IPS-20b (cell line): ENCODE measurements around the gene MAPRE3.

Experiments used
- H3K27ac ChIP-seq: one replicate; pipeline ENCODE4 v1.5.1; 2013; ENCODE audit warnings: low read length
- H3K27me3 ChIP-seq: 2 replicates; pipeline ENCODE4 v1.6.1; 2013; ENCODE audit warnings: mild to moderate bottlenecking, low read length, inconsistent platforms; ENCODE audit not compliant: insufficient read depth
- H3K36me3 ChIP-seq: 2 replicates; pipeline ENCODE4 v1.6.1; 2013; ENCODE audit warnings: low read depth, mild to moderate bottlenecking, inconsistent platforms, low read length, moderate library complexity; ENCODE audit not compliant: insufficient read depth
- H3K4me1 ChIP-seq: 2 replicates; pipeline ENCODE4 v1.6.1; 2013; ENCODE audit warnings: mild to moderate bottlenecking, control low read depth, inconsistent platforms, low read length, moderate library complexity; ENCODE audit not compliant: insufficient read depth
- H3K4me3 ChIP-seq: 2 replicates; pipeline ENCODE4 v1.5.1; 2013; ENCODE audit warnings: mild to moderate bottlenecking, low read length, inconsistent platforms
- H3K9ac ChIP-seq: 2 replicates; pipeline ENCODE4 v1.6.1; 2013; ENCODE audit warnings: low read depth, mild to moderate bottlenecking, inconsistent platforms, low read length, moderate library complexity
- H3K9me3 ChIP-seq: 2 replicates; pipeline ENCODE4 v1.6.1; 2013; ENCODE audit warnings: mild to moderate bottlenecking, low read depth, low read length, inconsistent platforms; ENCODE audit not compliant: insufficient read depth

MAPRE3 gene

DNA sequence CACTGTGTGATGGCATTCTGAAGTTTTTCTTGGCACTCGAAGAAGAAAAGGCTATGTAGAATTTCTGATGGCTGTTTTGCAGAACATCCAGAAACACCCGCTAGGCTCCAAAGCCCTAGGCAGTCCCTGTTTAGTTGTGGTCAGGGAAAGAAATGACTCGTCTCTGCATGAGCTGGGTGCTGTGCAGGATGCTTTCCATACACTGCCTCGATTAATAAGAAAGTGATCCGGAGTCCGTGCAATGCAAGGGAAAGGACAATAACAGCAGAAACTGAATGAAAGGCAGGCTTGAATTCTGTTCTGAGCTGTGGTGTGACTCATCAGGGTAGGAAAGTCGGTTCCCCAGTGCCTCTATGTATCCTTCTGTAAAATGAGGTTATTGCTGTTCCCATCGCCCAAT lies 18.7 kb downstream of the MAPRE3 start:
- Histone ChIP-seq H3K9ac (no peak overlapping the region), H3K4me3 (no peak overlapping the region), H3K4me1 (no peaks in the 10 kb centered on the region), H3K27ac (no peak overlapping the region), H3K27me3 (no peaks in the 10 kb centered on the region), H3K36me3 (no peaks in the 10 kb centered on the region), H3K9me3 (no peaks in the 10 kb centered on the region)

DNA sequence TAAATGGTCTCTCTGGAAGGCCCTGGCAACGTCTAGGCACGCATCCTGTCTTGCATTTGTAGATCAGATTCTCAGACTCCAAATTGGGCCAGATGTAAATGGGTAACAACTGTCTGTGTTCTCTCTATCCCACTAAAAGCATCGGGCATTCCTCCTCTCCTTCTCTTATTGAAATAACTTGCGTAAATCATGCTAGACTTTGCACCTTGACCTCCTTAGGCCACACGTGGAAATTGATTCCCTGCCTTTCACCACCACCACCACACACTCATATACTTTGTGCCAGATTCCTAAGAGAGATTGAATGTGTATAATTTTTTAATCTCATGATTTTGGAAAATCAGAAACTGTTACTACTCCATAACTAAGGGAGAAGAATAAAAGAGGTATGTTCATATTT lies 21.3 kb downstream of the MAPRE3 start:
- no peak overlapping the region for H3K9ac ChIP-seq
- no peaks in the 10 kb centered on the region for H3K4me1 ChIP-seq
- H3K36me3 ChIP-seq, result no peaks in the 10 kb centered on the region
- H3K27ac ChIP-seq, result no peak overlapping the region
- H3K27me3 ChIP-seq, result no peaks in the 10 kb centered on the region
- no peak overlapping the region for H3K4me3 ChIP-seq
- no peaks in the 10 kb centered on the region for H3K9me3 ChIP-seq

DNA sequence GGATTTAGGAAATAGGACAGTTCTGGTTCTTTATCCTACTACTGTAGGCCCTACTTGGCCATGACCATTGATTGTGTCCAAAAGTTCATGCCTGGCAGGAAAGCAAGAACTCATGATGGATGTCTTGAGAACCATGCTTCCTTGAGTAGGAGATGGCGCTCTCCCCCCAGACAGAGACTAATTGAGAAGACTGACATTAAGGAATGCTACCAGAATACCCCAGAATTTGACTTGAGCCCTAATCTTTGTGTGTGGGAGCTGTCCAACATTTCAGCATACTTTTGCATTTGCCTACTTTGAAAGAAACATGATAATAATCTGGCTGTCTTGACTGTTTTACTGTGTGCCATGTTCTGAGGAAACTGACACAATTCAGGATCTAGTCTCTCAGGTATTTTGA lies 23.3 kb downstream of the MAPRE3 start:
- Histone ChIP-seq H3K9me3 (no peaks in the 10 kb centered on the region), H3K27me3 (no peaks in the 10 kb centered on the region), H3K4me1 (no peaks in the 10 kb centered on the region), H3K9ac (no peak overlapping the region), H3K27ac (no peak overlapping the region), H3K4me3 (no peak overlapping the region), H3K36me3 (no peaks in the 10 kb centered on the region)

DNA sequence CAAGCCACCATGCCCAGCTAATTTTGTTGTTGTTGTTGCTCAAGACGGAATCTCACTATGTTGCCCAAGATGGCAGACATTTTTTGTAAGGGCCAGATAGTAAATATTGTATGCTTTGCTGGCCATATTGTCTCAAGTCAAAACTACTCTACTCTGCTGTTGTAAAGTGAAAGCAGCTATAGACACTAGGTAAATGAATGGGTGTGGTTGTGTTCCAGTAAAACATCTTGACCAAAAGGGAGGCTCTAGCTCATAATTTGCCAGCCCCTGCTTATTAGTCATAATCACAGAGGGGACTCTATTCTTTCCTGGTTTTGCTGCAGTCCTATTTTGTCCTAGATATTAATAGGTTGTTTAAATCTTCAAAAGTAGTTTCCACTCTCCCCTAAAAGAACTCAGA lies 24.5 kb downstream of the MAPRE3 start:
- Histone ChIP-seq H3K4me3 (no peak overlapping the region), H3K9me3 (no peaks in the 10 kb centered on the region), H3K36me3 (no peaks in the 10 kb centered on the region), H3K27me3 (no peaks in the 10 kb centered on the region), H3K27ac (no peak overlapping the region), H3K9ac (no peak overlapping the region), H3K4me1 (no peaks in the 10 kb centered on the region)

DNA sequence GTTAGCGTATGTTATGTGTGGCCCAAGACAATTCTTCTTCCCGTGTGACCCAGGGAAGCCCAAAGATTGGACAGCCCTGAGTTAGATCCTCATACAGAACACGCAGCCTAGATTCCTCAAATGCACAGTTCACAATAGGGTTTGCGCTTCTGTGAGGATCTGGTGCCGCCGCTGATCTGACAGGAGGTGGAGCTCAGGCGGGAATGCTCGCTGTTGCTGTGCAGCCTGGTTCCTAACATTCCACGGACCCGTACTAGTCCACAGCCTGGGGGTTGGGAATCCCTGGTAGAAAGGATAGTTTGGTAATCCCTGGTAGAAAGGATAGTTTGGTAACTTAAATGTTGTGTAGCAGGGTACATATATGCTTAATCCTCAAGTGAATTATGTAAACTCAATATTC lies 27.0 kb downstream of the MAPRE3 start:
- no peaks in the 10 kb centered on the region for H3K4me1 ChIP-seq
- H3K27ac ChIP-seq, result no peak overlapping the region
- no peaks in the 10 kb centered on the region for H3K9me3 ChIP-seq
- no peaks in the 10 kb centered on the region for H3K27me3 ChIP-seq
- no peak overlapping the region for H3K4me3 ChIP-seq
- no peaks in the 10 kb centered on the region for H3K36me3 ChIP-seq
- H3K9ac ChIP-seq, result no peak overlapping the region

DNA sequence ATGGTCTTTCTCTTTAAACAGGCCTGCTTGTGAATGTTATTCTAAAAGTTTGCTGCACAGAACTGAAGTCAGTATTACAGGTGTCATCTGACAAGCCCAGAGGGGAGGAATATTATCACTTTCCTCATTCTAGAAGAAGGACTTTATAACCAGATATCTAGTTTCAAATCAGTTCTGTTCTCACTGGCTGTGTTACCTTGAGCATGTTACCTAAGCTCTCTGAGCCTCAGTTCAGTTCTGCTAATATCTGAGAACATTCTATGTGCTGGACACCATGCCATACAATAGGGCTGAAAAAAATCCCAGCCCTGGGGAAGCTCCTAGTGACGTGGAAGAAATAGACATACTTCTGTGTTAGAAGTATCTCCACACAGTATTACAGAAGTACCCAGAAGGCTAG lies 27.9 kb downstream of the MAPRE3 start:
- Histone ChIP-seq H3K27ac (no peak overlapping the region), H3K36me3 (no peaks in the 10 kb centered on the region), H3K27me3 (no peaks in the 10 kb centered on the region), H3K4me1 (no peaks in the 10 kb centered on the region), H3K9me3 (no peaks in the 10 kb centered on the region), H3K9ac (no peak overlapping the region), H3K4me3 (no peak overlapping the region)

DNA sequence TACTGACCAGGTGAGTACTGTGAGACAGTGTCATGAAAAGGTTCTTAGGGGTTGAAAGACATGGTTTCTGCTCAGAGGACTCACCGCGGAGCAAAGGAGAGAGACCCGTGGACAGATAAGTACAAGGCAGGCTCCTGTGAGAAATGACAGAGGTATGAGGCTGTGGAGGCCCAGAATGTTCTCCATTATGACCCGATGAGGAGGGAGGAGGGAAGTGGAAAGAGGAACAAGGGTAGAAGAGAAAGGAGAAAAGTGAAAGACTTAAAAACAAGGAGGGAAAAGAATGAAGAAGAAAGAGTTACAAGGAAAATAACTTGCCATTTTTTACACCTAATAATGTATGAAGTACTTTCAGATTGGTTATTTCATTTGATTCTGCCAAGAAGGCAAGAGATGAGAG lies 29.8 kb downstream of the MAPRE3 start:
- H3K27ac ChIP-seq, result no peak overlapping the region
- H3K9me3 ChIP-seq, result no peaks in the 10 kb centered on the region
- H3K27me3 ChIP-seq, result no peaks in the 10 kb centered on the region
- no peak overlapping the region for H3K9ac ChIP-seq
- H3K36me3 ChIP-seq, result no peaks in the 10 kb centered on the region
- H3K4me1 ChIP-seq, result no peaks in the 10 kb centered on the region
- H3K4me3 ChIP-seq, result no peak overlapping the region

DNA sequence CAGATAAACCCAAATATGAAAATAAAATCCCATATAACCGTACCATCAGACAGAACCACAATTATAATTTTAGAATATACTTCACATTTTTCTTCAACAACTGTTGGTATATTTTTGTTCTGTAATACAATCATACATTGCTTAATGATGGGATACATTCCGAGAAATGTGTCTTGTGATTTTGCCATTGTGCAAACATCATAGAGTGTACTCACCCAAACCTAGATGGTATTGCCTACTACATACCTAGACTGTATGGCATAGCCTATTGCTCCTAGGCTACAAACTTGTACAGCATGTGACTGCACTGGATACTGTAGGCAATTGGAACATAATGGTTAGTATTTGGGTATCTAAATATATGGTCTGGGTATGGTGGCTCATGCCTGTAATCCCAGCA lies 30.6 kb downstream of the MAPRE3 start:
- no peaks in the 10 kb centered on the region for H3K27me3 ChIP-seq
- H3K9me3 ChIP-seq, result no peaks in the 10 kb centered on the region
- no peak overlapping the region for H3K9ac ChIP-seq
- H3K4me1 ChIP-seq, result no peaks in the 10 kb centered on the region
- no peaks in the 10 kb centered on the region for H3K36me3 ChIP-seq
- no peak overlapping the region for H3K27ac ChIP-seq
- no peak overlapping the region for H3K4me3 ChIP-seq

DNA sequence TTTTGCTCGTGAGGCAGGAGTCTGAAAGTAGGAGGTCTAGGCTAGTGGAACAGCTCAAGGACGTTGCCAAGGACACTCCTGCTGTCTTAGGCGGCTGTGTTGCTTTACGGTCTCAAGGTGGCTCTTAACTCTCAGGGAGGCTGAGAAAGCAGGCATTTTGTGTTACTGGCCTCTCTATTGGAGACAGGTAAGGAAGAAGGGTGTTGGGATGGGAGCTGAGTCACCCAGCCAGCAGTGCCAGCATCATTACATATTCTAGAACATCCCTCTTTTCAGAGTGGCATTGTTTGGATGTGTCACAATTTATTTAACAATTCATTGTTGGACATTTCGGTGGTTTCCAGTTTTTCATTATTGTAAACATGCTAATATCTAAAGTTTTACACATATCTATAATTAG lies 31.5 kb downstream of the MAPRE3 start:
- H3K27ac ChIP-seq, result no peak overlapping the region
- H3K4me3 ChIP-seq, result no peak overlapping the region

DNA sequence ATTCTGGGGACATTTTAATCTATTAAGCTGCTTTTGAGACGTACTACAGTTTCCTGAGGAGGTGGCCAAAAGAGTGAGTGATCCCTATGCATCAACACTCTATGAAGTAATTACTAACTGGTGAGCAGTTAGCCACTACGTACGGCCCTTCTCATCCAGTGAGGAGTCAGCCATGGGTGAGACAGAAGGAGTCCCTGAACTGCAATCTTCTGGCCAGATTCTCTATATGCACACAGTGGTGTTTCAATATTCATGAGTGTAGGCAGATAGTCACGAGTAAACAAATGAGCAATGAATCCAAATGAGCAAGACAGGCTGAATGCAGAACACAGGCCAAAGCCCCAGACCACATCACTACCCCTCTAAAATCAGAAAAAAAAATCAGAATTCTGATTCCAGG lies 32.6 kb downstream of the MAPRE3 start:
- H3K9ac ChIP-seq, result no peak overlapping the region
- no peaks in the 10 kb centered on the region for H3K27me3 ChIP-seq
- no peaks in the 10 kb centered on the region for H3K9me3 ChIP-seq
- H3K27ac ChIP-seq, result no peak overlapping the region
- H3K36me3 ChIP-seq, result no peaks in the 10 kb centered on the region
- H3K4me1 ChIP-seq, result no peaks in the 10 kb centered on the region
- H3K4me3 ChIP-seq, result no peak overlapping the region

More for the DNA sequence above, 31.5 kb downstream of the MAPRE3 start:
- Histone ChIP-seq H3K9ac (no peak overlapping the region), H3K36me3 (no peaks in the 10 kb centered on the region), H3K9me3 (no peaks in the 10 kb centered on the region), H3K4me1 (no peaks in the 10 kb centered on the region), H3K27me3 (no peaks in the 10 kb centered on the region)

DNA sequence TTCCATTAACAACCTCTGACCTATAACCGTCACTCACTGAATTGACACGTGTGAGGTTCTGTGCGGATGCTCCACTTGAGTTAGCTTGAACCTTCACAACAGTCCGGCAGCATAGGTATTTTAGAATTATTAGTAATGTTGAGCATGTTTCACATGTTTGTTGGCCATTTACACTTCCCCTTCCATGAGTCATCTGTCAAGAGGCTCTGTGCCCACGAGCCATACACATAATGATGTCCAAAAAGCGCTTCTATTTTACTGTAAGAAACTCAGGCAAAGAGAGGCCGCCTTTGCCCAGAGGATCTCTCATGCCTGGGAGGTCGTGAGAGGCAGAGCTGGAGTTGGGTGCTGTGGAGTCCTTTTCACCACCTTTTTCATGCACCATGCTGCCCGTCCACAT lies 33.4 kb downstream of the MAPRE3 start:
- no peaks in the 10 kb centered on the region for H3K27me3 ChIP-seq
- no peaks in the 10 kb centered on the region for H3K4me1 ChIP-seq
- no peak overlapping the region for H3K4me3 ChIP-seq
- H3K27ac ChIP-seq, result no peak overlapping the region
- H3K9ac ChIP-seq, result no peak overlapping the region
- H3K9me3 ChIP-seq, result no peaks in the 10 kb centered on the region
- no peaks in the 10 kb centered on the region for H3K36me3 ChIP-seq

DNA sequence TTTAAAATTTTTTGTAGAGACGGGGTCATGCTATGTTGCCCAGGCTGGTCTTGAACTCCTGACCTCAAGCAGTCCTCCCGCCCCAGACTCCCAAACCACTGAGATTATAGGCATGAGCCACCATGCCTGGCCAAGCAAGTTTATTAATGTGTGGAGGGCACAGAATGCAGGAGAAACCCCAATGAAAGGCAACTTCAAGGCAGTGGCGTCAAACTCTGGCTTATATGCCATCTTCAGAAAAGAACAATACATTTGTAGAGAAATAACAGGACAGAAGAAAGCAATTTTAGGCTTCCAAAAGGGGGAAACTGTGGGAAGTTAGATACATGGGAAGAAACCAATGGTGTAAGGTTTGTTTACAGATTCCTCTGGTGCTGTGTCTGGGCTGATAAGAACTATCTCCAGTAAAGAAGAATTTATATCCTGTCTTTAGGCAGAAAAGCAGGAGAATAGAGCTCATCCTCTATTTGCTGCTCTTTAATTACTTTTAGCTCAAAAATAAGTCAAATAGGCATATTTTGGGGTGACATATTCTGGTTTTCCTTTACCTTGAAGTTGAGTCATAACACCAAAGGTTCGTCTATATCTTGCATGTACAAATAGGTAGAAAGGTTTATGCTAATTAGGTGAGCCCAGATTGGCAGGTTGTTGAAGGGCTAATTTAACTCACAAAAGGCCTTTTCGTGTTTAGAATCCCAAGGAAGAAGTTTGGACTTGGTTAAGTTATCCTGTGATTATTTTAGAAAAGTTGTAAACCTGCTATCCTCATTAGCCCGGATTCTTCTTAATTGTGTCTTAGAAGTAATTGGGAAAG lies 36.4 kb downstream of the MAPRE3 start:
- H3K4me1 ChIP-seq, result no peaks in the 10 kb centered on the region
- no peaks in the 10 kb centered on the region for H3K36me3 ChIP-seq
- H3K9ac ChIP-seq, result no peak overlapping the region
- no peaks in the 10 kb centered on the region for H3K9me3 ChIP-seq
- H3K27me3 ChIP-seq, result no peaks in the 10 kb centered on the region; the same call in 1 of the 2 replicates
- H3K27ac ChIP-seq, result no peak overlapping the region
- H3K4me3 ChIP-seq, result no peak overlapping the region
